Activated T-cell treated with anti-CD3 and anti-CD28 coated beads, Interleukin-2, amount 50 U/mL, for 4 hours (primary cell): ENCODE results near the gene SPRR2E. TPM values are rescaled to one million over a fixed set of nuclear protein-coding genes. Genes with fewer than 3 reads are reported as not detected.
"Not testable (repeated sequence)": the region's sequence is repeated elsewhere in the genome, so short reads cannot be mapped to it uniquely, and the experiment has no call there.

ENCODE experiments used
- ATAC-seq, 2 donors: fragments of 200-7000 bp; cut with Tn5 transposase; one replicate each; pipeline ENCODE4 v1.10.0; 2021
- DNase-seq: peaks from one replicate; pipeline ENCODE4 v3.0.0-alpha.2; 2020
- H3K27me3 Mint-ChIP-seq: one replicate; pipeline ENCODE4 v1.8.0; 2021; ENCODE audit warnings: low read depth, mixed read lengths
- H3K36me3 Mint-ChIP-seq: one replicate; pipeline ENCODE4 v1.8.0; 2022; ENCODE audit warnings: mixed read lengths; ENCODE audit not compliant: insufficient read depth
- H3K4me1 Mint-ChIP-seq: one replicate; pipeline ENCODE4 v1.8.0; 2021; ENCODE audit warnings: low read depth, mixed read lengths
- H3K4me3 Mint-ChIP-seq: one replicate; pipeline ENCODE4 v1.8.0; 2021; ENCODE audit warnings: mild to moderate bottlenecking, moderate library complexity, mixed read lengths
- H3K9me3 Mint-ChIP-seq: one replicate; pipeline ENCODE4 v1.8.0; 2021; ENCODE audit warnings: mixed read lengths
- total RNA-seq, 3 donors: library from RNA; stranded (reverse); gene quantifications; one replicate each; pipeline ENCODE4 v1.2.1, GENCODE V29; 2021

SPRR2E gene
- not detected for total RNA-seq

GRCh38 chr1:153094426-153094825 is at the start of gene SPRR2E:
SPRR2E (minus strand) TSS chr1:153094526; CDS start chr1:153093751, 775 bp downstream.
- ATAC-seq (no peak), DNase-seq (no peak)
- Mint-ChIP-seq H3K36me3 (no peaks in the 10 kb centered on the region), H3K4me3 (no peak within 1 kb of the TSS), H3K27me3 (peaks cover 10% of the 10 kb centered on the region), H3K9me3 (no peaks in the 10 kb centered on the region), H3K4me1 (no peaks in the 10 kb centered on the region)

DNA sequence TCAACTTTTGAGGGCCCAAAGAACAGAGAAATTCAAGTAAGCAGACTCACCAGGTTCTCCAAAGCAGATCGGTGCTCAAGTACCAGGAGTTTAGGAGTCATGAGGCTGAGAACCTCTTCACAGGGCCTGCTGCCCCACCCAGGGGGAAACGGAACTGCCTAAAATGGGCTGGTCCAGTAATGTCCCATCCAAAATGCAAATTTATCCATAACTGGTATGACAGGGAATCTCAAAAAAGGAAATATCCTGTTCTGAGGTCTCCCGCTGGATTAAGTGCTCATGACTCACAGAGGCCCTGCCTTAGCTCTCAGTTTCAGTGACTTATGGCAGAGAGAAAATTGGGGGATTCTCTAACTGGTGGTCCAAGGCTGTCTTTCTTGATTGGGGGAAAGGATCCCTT is 47.1 kb upstream of the SPRR2E start:
- H3K9me3 Mint-ChIP-seq: no peaks in the 10 kb centered on the region
- peaks cover 36% of the 10 kb centered on the region for H3K27me3 Mint-ChIP-seq
- no peak for ATAC-seq
- no peak for DNase-seq
- H3K4me3 Mint-ChIP-seq: no peak overlapping the region
- no peaks in the 10 kb centered on the region for H3K36me3 Mint-ChIP-seq
- H3K4me1 Mint-ChIP-seq: no peaks in the 10 kb centered on the region

- Mint-ChIP-seq H3K27me3 (peaks cover 41% of the 10 kb centered on the region), H3K4me3 (no peak overlapping the region), H3K9me3 (no peaks in the 10 kb centered on the region), H3K4me1 (no peaks in the 10 kb centered on the region), H3K36me3 (no peaks in the 10 kb centered on the region)
- no peak for ATAC-seq
- DNase-seq: no peak
These were observed 46.2 kb upstream of the SPRR2E start for GRCh38 chr1:153140484-153140883.

- ATAC-seq (no peak), DNase-seq (no peak)
- peaks cover 67% of the 10 kb centered on the region for H3K27me3 Mint-ChIP-seq
- H3K9me3 Mint-ChIP-seq: no peaks in the 10 kb centered on the region
- no peaks in the 10 kb centered on the region for H3K4me1 Mint-ChIP-seq
- no peak overlapping the region for H3K4me3 Mint-ChIP-seq
- H3K36me3 Mint-ChIP-seq: no peaks in the 10 kb centered on the region
These were observed 39.4 kb upstream of the SPRR2E start for GRCh38 chr1:153133743-153134142.

- ATAC-seq: no peak
- Mint-ChIP-seq H3K4me1 (no peaks in the 10 kb centered on the region), H3K9me3 (no peaks in the 10 kb centered on the region), H3K36me3 (no peaks in the 10 kb centered on the region), H3K27me3 (peaks cover 66% of the 10 kb centered on the region), H3K4me3 (no peak overlapping the region)
- no peak for DNase-seq
These were observed 38.9 kb upstream of the SPRR2E start for GRCh38 chr1:153133267-153133666.

DNA sequence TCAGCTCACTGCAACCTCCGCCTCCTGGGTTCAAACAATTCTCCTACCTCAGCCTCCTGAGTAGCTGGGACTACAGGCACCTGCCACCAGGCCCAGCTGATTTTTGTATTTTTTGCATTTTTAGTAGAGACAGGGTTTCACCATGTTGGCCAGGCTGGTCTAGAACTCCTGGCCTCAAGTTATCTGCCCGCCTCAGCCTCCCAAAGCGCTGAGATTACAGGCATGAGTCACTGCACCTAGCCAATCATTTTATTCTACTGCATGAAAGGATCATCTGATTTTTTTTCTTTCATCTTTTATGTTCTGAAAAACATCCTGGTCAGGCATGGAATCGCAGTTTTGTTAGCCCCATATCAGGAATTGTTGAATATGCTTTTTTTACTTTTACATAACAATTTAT is 34.4 kb upstream of the SPRR2E start:
- not testable (repeated sequence) for DNase-seq, H3K4me1 Mint-ChIP-seq, H3K4me3 Mint-ChIP-seq, H3K36me3 Mint-ChIP-seq, ATAC-seq
- H3K27me3 Mint-ChIP-seq: peaks cover 37% of the 10 kb centered on the region
- H3K9me3 Mint-ChIP-seq: peaks cover 16% of the 10 kb centered on the region

- H3K4me1 Mint-ChIP-seq: no peaks in the 10 kb centered on the region
- DNase-seq (no peak), ATAC-seq (no peak)
- H3K36me3 Mint-ChIP-seq: no peaks in the 10 kb centered on the region
- no peak overlapping the region for H3K4me3 Mint-ChIP-seq
- H3K9me3 Mint-ChIP-seq: peaks cover 16% of the 10 kb centered on the region
- peaks cover 25% of the 10 kb centered on the region for H3K27me3 Mint-ChIP-seq
These were observed 33.0 kb upstream of the SPRR2E start for GRCh38 chr1:153127296-153127695.

GRCh38 chr1:153125536-153125935 is 31.2 kb upstream of the SPRR2E start:
- H3K4me3 Mint-ChIP-seq: no peak overlapping the region
- no peaks in the 10 kb centered on the region for H3K36me3 Mint-ChIP-seq
- DNase-seq: no peak
- H3K9me3 Mint-ChIP-seq: peaks cover 16% of the 10 kb centered on the region
- ATAC-seq: no peak
- H3K4me1 Mint-ChIP-seq: no peaks in the 10 kb centered on the region
- peaks cover 17% of the 10 kb centered on the region for H3K27me3 Mint-ChIP-seq

- H3K9me3 Mint-ChIP-seq: peaks cover 16% of the 10 kb centered on the region
- H3K36me3 Mint-ChIP-seq, H3K4me1 Mint-ChIP-seq, DNase-seq, H3K4me3 Mint-ChIP-seq, ATAC-seq: not testable (repeated sequence)
- H3K27me3 Mint-ChIP-seq: peaks cover 13% of the 10 kb centered on the region
These were observed 29.5 kb upstream of the SPRR2E start for GRCh38 chr1:153123793-153124192.

DNA sequence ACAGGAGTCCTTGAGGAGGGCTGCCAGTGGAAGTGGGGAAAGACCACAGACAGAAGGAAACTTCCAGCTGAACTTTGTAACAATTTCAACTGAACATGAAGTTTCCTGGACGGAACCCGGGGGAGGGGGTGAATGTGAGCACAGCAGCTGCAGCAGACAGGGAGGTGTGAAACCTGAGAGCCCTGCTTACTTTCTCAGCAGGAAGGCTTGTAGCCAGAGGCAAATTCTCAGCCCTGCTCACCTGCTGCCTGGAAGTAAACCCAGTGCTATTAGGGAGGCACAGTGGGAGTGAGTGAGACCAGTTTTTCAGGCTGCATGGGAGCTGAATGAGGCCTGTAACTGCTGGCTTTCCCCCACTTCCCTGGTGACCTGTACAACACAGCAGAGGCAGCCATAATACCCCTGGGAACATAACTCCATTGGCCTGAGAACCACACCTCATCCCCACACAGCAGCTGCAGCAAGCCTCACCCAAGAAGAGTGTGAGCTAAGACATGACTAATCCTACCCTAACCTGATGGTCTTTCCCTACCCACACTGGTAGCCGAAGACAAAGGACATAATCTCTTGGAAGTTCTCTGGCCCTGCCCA is 28.6 kb upstream of the SPRR2E start:
- no peaks in the 10 kb centered on the region for H3K36me3 Mint-ChIP-seq
- H3K4me3 Mint-ChIP-seq: no peak overlapping the region
- H3K9me3 Mint-ChIP-seq: peaks cover 16% of the 10 kb centered on the region
- ATAC-seq (no peak), DNase-seq (no peak)
- H3K4me1 Mint-ChIP-seq: no peaks in the 10 kb centered on the region
- peaks cover 13% of the 10 kb centered on the region for H3K27me3 Mint-ChIP-seq

GRCh38 chr1:153120945-153121344 is 26.6 kb upstream of the SPRR2E start:
- peaks cover 16% of the 10 kb centered on the region for H3K9me3 Mint-ChIP-seq
- H3K27me3 Mint-ChIP-seq: peaks cover 18% of the 10 kb centered on the region
- H3K36me3 Mint-ChIP-seq: no peaks in the 10 kb centered on the region
- no peak for ATAC-seq
- H3K4me3 Mint-ChIP-seq: no peak overlapping the region
- no peak for DNase-seq
- H3K4me1 Mint-ChIP-seq: no peaks in the 10 kb centered on the region

GRCh38 chr1:153119491-153119971 is 25.2 kb upstream of the SPRR2E start:
- no peaks in the 10 kb centered on the region for H3K36me3 Mint-ChIP-seq
- H3K4me1 Mint-ChIP-seq: no peaks in the 10 kb centered on the region
- ATAC-seq: no peak
- H3K4me3 Mint-ChIP-seq: no peak overlapping the region
- H3K9me3 Mint-ChIP-seq: peaks cover 2% of the 10 kb centered on the region
- H3K27me3 Mint-ChIP-seq: peaks cover 23% of the 10 kb centered on the region
- DNase-seq: no peak

DNA sequence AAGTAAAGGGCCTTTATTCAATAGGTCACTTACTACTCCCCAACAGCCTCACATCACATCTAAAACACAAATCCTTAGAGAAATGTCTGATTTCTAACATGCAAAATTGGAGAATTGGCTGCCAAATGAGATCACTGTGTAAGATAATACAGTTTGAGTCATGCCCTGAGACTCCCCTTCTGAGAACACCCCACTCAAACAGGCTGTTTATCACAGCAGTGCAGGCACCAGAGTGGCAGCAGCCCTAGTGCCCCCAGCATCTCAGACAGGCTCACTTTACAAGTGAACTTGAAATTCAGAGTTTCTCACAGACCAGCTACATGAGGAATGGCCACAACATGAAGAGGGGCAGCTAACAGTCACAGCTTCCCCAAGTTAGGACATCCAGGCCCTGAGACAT is 20.9 kb upstream of the SPRR2E start:
- not testable (repeated sequence) for ATAC-seq, H3K4me3 Mint-ChIP-seq, H3K36me3 Mint-ChIP-seq, H3K9me3 Mint-ChIP-seq, H3K4me1 Mint-ChIP-seq, DNase-seq
- peaks cover 23% of the 10 kb centered on the region for H3K27me3 Mint-ChIP-seq

DNA sequence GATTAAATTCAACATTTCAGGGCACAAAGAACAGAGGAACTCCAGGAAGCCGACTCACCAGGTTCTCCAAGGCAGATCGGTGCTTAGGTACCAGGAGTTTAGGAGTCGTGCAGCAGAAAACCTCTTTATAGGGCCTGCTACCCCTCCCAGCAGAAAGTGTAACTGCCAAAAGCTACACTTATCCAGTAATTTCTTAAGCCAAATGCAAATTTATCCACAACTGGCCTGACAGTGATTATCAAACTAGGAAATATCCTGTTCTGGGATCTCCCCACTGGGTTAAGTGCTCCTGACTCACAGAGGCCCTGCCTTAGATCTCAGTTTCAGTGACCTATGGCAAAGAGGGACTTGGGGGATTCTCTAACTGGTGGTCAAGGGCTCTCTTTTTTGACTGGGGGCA is 19.1 kb upstream of the SPRR2E start, which contains the start of gene SPRR2F:
Gene SPRR2F, minus strand, starts transcription at position 101 of the 400 bp plus-strand sequence. CDS start 783 bp downstream, outside the sequence.
- no peaks in the 10 kb centered on the region for H3K4me1 Mint-ChIP-seq
- ATAC-seq (no peak), DNase-seq (no peak)
- H3K9me3 Mint-ChIP-seq: no peaks in the 10 kb centered on the region
- peaks cover 19% of the 10 kb centered on the region for H3K27me3 Mint-ChIP-seq
- H3K4me3 Mint-ChIP-seq: no peak within 1 kb of the TSS
- no peaks in the 10 kb centered on the region for H3K36me3 Mint-ChIP-seq

DNA sequence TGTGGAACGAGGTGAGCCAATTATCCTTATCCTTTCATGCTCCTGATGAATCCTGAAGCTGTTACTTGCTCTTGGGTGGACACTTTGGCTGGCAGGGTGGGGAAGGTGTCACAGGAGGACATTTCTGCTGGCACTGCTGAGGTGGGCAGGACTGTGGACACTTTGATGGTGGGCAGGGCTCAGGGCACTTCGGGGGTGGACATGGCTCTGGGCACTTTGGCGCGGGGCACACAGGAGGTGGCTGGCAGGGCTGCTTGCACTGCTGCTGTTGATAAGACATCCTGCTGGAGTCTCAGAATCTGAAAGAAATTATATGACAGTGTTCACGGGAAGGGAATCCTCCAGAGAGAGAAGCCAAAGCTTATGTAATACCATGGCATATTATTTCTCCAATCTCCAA is 18.1 kb upstream of the SPRR2E start:
- ATAC-seq, H3K4me1 Mint-ChIP-seq, H3K4me3 Mint-ChIP-seq, DNase-seq, H3K36me3 Mint-ChIP-seq, H3K9me3 Mint-ChIP-seq: not testable (repeated sequence)
- H3K27me3 Mint-ChIP-seq: peaks cover 22% of the 10 kb centered on the region
